HG03064 (cell line): Measurements from ENCODE around the gene NPBWR2.

Source experiments
- ATAC-seq: cut with Tn5 transposase; IDR thresholded peaks from one replicate; pipeline ENCODE4 v1.9.1; 2021; ENCODE audit warnings: low read depth; ENCODE audit not compliant: unreplicated experiment

NPBWR2 gene

DNA sequence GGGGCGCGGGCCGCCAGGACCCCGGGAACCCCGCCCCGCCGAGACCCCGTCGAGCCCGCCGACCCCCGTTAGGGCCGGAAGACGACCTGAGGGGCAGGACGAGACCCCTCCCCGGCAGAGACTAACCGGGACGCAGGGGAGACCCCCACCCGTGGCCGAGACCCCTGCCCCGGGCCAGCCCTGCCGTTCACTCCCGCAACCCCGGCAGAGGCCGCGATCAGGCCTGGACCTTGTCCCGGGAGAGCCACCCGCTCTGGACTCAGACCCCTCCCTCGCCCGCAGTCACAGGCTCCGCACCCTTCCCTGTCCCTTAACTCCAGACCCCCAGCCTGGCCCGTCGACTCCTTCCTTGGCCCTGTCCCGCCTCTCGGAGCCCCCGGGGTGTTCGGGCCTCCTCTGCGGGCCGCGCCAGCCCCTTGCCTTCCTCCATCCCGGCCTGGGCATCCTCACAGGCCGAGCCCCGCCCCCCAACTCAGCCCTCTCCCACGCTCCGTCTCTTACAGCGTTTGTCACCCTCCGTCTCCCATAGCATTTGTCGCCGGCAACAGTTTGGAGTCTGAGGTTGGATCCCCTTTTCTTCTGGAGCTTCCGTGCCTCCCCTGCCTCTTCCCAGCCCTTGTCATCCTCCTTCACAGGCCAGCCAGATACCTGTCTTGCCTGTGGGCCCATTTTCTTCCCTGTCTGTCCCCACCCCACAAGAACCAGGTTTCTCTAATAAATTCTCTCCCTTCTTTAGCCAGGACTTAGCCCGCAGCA, 43.8 kb downstream of the NPBWR2 start:
- ATAC-seq = peak; percentile 1

DNA sequence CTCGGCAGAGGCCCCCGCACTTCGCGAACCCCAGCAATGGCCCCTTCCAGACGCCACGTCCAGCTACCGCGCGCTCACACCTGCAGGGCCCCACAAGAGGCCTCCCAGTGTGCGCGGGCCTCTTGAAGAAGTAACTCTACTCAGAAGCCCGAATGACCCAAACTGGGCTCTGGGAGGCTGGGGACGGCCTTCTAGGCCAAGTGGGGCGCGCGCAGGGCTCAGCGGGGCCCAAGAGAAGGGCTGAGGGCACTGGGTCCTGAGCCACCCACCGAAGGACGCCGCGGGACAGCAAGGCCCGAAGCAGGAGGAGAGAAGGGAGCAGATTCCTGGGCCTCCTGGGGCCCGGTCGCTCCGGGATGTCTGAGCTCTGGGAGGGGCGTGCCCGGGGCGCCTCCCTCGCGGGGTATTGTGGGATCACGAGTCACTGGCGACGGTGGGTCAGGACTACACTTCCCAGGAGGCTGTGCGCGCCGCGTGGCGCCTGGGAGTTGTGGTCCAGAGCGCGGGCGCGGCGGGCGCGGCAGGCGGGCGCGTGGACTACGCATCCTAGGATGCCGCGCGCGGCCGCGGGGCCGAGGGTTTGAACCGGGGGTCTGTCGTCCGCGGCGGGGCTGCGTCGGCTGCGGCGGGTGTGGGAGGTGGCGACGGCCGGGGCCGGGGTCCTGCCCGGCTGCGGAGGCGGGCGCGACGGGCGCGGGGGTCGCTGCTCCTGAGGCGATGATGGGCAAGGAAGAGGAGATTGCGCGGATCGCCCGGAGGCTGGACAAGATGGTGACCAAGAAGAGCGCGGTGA, 44.6 kb downstream of the NPBWR2 start, which contains the start of gene TCEA2:
TSS of gene TCEA2 (plus strand) at position 603 of the 793 bp plus-strand sequence. CDS start at position 718, 115 bp downstream.
- ATAC-seq = peak; percentile 68

DNA sequence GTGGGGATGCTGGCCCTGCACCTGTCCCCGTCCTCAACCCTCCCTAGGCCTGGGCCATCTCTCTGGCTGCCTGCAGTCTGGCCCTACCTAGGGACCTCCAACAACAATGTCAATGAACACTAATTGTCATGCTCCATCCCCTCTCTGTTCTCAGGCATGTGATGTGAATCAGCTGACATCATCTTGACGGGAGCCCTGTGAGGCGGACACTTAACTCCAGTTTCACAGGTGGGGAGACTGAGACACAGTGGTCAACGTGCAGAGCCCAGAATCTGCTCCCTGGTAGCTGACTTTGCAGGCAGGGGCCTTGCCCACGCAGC, 45.1 kb downstream of the NPBWR2 start:
- ATAC-seq = no peak

DNA sequence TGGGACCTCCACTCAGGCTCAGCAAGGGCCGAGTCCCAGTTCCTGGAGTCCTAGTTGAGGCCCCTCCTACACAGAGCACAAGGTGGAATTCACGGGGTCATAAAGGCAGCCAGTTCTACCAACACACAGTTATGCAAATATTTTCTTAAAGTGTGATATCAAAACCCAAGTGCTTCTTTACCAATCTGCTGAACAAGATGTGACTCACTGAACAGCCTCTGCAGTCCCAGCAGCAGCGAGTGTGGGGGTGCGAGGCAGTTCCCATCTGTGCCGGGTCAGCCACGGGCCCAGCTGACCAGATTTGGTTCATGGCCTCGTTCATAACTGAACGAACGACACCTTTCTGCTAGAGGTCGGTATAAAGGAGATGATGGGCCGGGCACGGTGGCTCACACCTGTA, 48.8 kb downstream of the NPBWR2 start:
- no peak for ATAC-seq

DNA sequence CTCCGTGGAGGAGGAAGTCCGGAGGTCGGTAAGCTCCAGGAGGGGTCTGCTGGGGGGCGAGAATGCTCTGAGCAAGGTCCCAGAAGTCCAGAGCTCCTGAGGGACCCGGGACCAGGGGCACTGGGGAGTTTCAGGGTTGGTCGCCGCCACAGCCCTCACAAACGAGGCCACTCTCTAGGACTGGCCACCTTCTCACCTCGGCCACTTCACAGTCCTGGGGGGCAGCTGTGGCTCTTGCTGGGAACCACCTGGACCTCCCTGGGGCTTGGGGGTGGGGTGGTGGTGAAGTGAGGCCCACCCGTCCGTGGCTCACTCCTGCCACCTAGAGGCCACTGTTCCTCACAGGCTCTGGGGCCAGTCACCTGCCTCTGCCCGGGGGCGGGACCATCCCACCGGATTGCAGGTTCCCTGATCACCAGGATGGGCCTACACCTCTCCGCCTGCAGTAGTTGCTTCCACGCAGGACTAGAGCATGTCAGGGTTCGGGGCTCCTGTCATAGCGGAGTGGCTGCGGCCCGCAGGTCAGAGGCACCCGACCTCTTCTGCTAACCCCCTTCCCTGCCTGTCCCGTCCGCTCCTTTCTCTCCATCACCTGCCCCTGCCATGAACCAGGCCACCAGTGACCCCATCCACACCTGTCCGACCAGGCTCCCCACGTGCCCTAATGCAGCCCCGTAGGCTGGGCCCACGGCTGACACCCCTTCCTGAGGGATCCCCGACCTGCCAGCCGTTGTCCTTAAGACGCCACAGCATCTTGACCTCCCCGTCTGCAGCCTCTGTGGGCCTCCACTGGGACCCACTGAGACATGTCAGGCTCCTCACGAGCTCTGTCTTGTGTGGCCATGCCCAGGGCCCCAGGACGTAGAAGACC, 49.5 kb downstream of the NPBWR2 start:
- ATAC-seq = no peak

DNA sequence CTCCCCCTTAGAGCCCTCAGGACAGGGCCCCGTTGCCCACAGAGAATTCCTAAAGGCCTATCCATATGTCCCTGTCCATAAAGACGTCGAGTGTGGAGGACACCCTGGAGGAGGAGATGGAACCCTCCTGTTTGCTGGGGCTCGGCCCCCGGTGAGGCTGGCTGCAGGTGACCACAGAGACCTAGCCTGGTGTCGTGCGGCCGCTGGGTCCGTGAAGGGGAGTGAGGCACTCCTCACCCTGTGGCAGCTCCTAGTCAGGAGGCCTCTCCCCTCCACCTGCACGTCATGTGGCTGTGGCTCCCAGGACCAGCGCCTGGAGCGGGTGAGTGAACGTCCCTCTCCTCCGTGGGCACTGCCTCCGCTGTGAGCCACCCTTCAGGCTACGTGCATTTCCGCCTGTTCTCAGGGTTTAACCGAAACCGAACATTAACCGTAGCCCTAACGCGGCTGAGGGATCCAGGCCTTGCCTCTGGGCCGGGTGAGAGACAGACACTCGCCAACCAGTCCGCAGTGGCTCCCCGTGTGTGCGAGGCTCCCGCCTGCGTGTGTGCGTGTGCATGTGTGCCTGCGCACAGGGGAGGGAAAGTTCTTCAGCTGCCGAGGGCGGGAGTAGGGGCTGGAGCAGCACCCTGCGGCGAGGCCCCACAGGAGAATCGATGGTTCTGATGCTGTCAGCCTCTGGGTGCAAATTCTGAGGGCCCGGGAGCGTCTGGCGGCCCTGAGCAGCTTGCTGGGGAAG, 50.3 kb downstream of the NPBWR2 start:
- no peak for ATAC-seq

DNA sequence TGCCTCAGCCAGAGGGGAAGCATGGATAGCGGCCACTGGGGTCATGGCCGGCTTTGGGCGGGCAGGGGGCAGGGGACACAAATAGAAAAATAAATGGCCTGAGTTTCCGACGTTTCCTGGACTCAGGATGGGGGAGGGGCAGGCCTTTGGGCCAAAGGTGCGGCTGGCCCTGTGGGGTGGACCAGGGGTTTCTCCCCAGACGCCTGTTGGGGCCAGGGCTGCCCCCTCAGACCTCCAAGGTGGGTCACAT, 50.8 kb downstream of the NPBWR2 start:
- no peak for ATAC-seq

DNA sequence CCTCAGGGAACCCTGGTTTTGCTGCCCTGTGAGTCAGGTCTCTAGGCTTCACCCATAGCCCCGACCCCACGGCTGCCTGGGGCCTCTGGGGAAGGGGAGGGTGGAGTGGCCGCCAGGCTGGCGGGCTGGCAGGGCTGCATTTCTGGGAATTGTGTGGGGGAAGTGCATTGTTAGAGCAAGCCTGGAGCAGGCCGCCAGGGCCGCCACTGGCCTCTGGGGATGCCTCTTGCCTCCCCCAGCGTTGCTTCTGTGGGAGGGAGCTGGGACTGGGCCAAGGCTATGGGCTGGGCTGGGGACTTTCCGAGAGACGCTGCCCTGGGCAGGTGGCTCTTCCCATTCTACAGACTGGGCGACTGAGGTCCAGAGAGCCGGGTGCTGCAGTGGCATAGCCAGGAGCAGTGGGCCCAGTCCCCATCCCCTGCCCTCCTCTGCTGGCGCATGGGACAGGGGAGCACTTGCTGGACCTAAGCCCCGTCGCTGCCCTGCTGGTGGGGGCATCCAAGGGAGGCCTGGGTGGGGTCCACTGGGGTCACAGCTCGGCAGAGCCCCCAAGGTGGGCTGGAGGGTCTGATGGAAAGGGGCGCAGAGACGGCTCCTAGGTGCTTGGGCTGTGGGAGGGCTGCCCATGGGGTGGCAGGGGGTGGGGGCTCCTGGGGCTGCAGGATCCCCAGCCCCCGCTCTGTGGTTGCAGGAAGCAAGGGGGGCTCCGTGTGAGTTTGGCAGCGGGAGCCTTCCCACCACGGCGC, 51.3 kb downstream of the NPBWR2 start:
- no peak for ATAC-seq

DNA sequence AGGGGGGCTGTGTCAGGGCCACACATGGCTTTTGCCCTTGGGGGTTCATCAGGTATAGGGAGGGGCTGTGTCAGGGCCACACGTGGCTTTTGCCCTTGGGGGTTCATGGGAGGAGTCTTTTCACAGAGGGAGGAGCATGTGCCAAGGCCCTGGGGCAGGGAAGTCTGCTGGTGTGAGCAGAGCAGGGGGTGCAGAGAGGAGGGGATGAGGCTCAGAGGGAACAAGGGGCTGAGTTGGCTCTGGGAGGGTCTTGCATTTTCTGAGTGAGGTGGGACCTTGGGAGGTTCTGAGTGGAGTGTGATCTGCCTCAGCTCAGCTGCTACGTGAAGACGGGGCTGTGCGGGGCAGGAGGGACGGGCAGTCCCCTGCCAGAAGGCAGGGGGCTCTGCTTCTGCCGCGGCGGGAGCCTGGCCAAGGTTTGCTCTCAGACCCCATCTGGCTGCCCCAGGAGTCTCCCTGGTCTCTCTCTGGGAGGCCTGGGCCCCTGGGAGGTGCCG, 51.9 kb downstream of the NPBWR2 start:
- ATAC-seq = no peak

DNA sequence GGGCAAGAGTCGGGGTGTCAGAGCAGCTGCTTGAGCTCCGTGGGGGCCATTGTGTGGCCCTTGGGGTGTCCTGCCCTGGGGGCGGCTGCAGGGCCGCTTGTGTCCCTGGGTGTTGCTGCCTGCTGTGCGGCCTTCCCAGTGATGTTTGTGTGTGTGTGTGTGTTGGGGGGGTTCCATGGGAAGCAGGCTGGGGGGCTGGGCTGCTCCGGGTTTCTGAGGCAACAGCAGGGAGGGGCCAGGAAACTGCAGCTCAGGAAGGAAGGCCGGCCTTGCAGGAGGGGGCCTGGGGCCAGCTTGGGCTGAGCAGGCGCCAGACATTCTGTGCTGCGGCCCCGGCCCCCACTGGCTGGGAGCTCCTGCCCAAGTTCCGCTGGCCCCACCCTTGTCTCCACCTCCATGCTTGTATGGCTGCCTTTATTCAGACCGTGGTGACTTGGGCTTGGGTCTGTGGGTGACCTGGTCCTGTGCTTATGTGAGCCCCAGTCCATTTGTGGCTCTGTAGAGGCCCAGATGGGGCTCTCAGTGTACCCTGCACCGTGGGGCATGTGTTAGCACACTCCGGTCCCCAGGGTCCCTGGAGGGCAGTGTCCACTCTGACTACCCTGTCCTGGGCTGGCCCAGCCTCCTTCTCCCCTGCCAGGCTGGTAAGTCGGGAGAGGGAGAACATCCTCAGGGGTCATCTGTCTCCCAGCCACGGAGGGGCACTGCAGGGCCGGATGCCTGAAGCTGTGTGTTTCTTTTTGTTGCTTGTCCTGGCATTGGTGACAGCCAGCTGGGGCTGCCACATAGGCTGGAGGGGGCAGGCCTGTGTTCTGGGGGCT, 53.3 kb downstream of the NPBWR2 start:
- ATAC-seq = no peak
